HG03280 (cell line): ENCODE data around the gene NAT10.
"Not testable (repeated sequence)": the region's sequence is repeated elsewhere in the genome, so short reads cannot be mapped to it uniquely, and the experiment has no call there.

Experiments used
- ATAC-seq: cut with Tn5 transposase; IDR thresholded peaks from one replicate; pipeline ENCODE4 v1.9.1; 2021; ENCODE audit warnings: mild to moderate bottlenecking, moderate library complexity; ENCODE audit not compliant: unreplicated experiment

NAT10 gene

GRCh38 chr11:34105079-34105956 is at the start of gene NAT10:
TSS of gene NAT10 (plus strand) at chr11:34105629. CDS start at chr11:34108226, 2,597 bp downstream.
- ATAC-seq, result peak; percentile 94

GRCh38 chr11:34056672-34057071 is 48.8 kb upstream of the NAT10 start:
- no peak for ATAC-seq

- no peak for ATAC-seq
Measured at GRCh38 chr11:34063061-34063795, 42.2 kb upstream of the NAT10 start.

GRCh38 chr11:34064291-34064690 is 41.1 kb upstream of the NAT10 start:
- ATAC-seq, result no peak

GRCh38 chr11:34065505-34066203 is 39.8 kb upstream of the NAT10 start:
- ATAC-seq, result no peak

GRCh38 chr11:34066766-34067165 is 38.7 kb upstream of the NAT10 start:
- not testable (repeated sequence) for ATAC-seq

GRCh38 chr11:34067383-34068065 is 37.9 kb upstream of the NAT10 start:
- ATAC-seq, result no peak

- ATAC-seq, result no peak
Measured at GRCh38 chr11:34068111-34068510, 37.3 kb upstream of the NAT10 start.

GRCh38 chr11:34071306-34071705 is 34.1 kb upstream of the NAT10 start:
- not testable (repeated sequence) for ATAC-seq

- ATAC-seq, result no peak
Measured at GRCh38 chr11:34072041-34072440, 33.4 kb upstream of the NAT10 start.

- ATAC-seq, result no peak
Measured at GRCh38 chr11:34072832-34073231, 32.6 kb upstream of the NAT10 start.

GRCh38 chr11:34074391-34074790 is 31.0 kb upstream of the NAT10 start:
- no peak for ATAC-seq

GRCh38 chr11:34075178-34075820 is 30.1 kb upstream of the NAT10 start:
- no peak for ATAC-seq

- no peak for ATAC-seq
Measured at GRCh38 chr11:34080609-34081008, 24.8 kb upstream of the NAT10 start.

GRCh38 chr11:34084637-34085036 is 20.8 kb upstream of the NAT10 start:
- ATAC-seq, result no peak

GRCh38 chr11:34086554-34087283 is 18.7 kb upstream of the NAT10 start:
- ATAC-seq, result peak; percentile 75

- ATAC-seq, result no peak
Measured at GRCh38 chr11:34091825-34092224, 13.6 kb upstream of the NAT10 start.

GRCh38 chr11:34094900-34095299 is 10.5 kb upstream of the NAT10 start:
- not testable (repeated sequence) for ATAC-seq

- no peak for ATAC-seq
Measured at GRCh38 chr11:34098813-34099212, 6.6 kb upstream of the NAT10 start.

- no peak for ATAC-seq
Measured at GRCh38 chr11:34104680-34105078, 750 bp upstream of the NAT10 start.
